GM12878 (cell line): ENCODE data around the gene TBPL2. TPM values are rescaled to one million over a fixed set of nuclear protein-coding genes. Genes with fewer than 3 reads are reported as not detected.
"Not testable (repeated sequence)": the region's sequence is repeated elsewhere in the genome, so short reads cannot be mapped to it uniquely, and the experiment has no call there.

ENCODE experiments used
- ATAC-seq: fragments of 200-7000 bp; cut with Tn5 transposase; 3 replicates; pipeline ENCODE4 v1.9.1; 2020; ENCODE audit warnings: mild to moderate bottlenecking, moderate library complexity
- BruUV-seq: library from RNA; stranded (reverse); fragments of 400-500 nt; replicated peaks from 2 replicates; lab custom pipeline; 2021; lab: Mats Ljungman, UMichigan
- CTCF ChIA-PET: fragments of 300-600 bp; sonication (Branson Sonifier 250); formaldehyde crosslinking; extraction: SDS; loops from one replicate; lab custom pipeline; 2021; ENCODE audit warnings: inconsistent platforms; lab: Yijun Ruan, JAX
- POLR2A ChIA-PET: fragments of 350-600 bp; formaldehyde crosslinking; extraction: SDS; loops from one replicate; lab custom pipeline; 2021; ENCODE audit warnings: inconsistent platforms; lab: Charles Lee
- RAD21 ChIA-PET: fragments of 300-600 bp; sonication (Branson Sonifier 250); formaldehyde crosslinking; loops from one replicate; lab custom pipeline; 2023; ENCODE audit warnings: antibody characterized with exemption; ENCODE audit not compliant: unreplicated experiment; lab: Charles Lee
- SMC1A ChIA-PET: fragments of 300-600 bp; sonication (Branson Sonifier 250); formaldehyde crosslinking; loops from one replicate; lab custom pipeline; 2023; ENCODE audit not compliant: unreplicated experiment, uncharacterized antibody; lab: Charles Lee
- DNase-seq: peaks from one replicate; pipeline ENCODE4 v3.0.0-alpha.2; 2011; ENCODE audit warnings: low read depth, low spot score
- FAIRE-seq: peaks from 3 replicates; lab custom pipeline; 2011; peaks lifted over from hg19 to GRCh38; lab: Jason Lieb, UNC
- H2AFZ ChIP-seq: 2 replicates; pipeline ENCODE4 v1.6.0; 2011; ENCODE audit warnings: low read depth, low read length, control low read depth; ENCODE audit not compliant: control insufficient read depth
- H3K27ac ChIP-seq: 2 replicates; pipeline ENCODE4 v1.5.1; 2011; ENCODE audit warnings: control low read depth; ENCODE audit not compliant: control insufficient read depth, insufficient read depth
- H3K27me3 ChIP-seq, 2 experiments: replicated peaks in 1 of 2; 2 replicates each; pipeline versions ENCODE4 v1.6.0 to v1.6.1; 2011; ENCODE audit warnings: low read length in 1 of 2; ENCODE audit not compliant: control insufficient read depth in 2 of 2, insufficient read depth in 2 of 2
- H3K36me3 ChIP-seq, 2 experiments: 2 replicates each; pipeline ENCODE4 v1.5.1; 2011; ENCODE audit warnings: low read length in 1 of 2; ENCODE audit not compliant: control insufficient read depth in 2 of 2, insufficient read depth in 2 of 2
- H3K4me1 ChIP-seq: 2 replicates; pipeline ENCODE4 v1.6.1; 2011; ENCODE audit warnings: mild to moderate bottlenecking, low read length, moderate library complexity, mixed read lengths; ENCODE audit not compliant: control insufficient read depth, insufficient read depth
- H3K4me2 ChIP-seq: 2 replicates; pipeline ENCODE4 v1.6.0; 2011; ENCODE audit warnings: control low read depth; ENCODE audit not compliant: control insufficient read depth, insufficient read depth
- H3K4me3 ChIP-seq: fragments of 200-600 bp; sonication (generic); 2 replicates; pipeline ENCODE4 v1.5.1; 2016
- H3K79me2 ChIP-seq: 2 replicates; pipeline ENCODE4 v1.6.0; 2011; ENCODE audit warnings: low read length; ENCODE audit not compliant: control insufficient read depth, insufficient read depth
- H3K9ac ChIP-seq: 2 replicates; pipeline ENCODE4 v1.8.0; 2011; ENCODE audit warnings: low read length, control low read depth, mixed read lengths; ENCODE audit not compliant: control insufficient read depth, insufficient read depth
- H3K9me3 ChIP-seq: replicated peaks from 3 replicates; pipeline ENCODE4 v1.5.1; 2011; ENCODE audit warnings: mild to moderate bottlenecking, low read length; ENCODE audit not compliant: control insufficient read depth, insufficient read depth
- H4K20me1 ChIP-seq: 2 replicates; pipeline ENCODE4 v1.6.0; 2011; ENCODE audit not compliant: control insufficient read depth, insufficient read depth
- CHD4 ChIP-seq: fragments of 200-600 bp; sonication (generic); IDR thresholded peaks from 2 replicates; pipeline ENCODE4 v1.6.1; 2016; ENCODE audit warnings: mild to moderate bottlenecking
- CREB1 ChIP-seq: IDR thresholded peaks from 2 replicates; pipeline ENCODE4 v1.6.1; 2012; ENCODE audit warnings: low read depth, mild to moderate bottlenecking, inconsistent platforms
- ELK1 ChIP-seq: IDR thresholded peaks from 2 replicates; pipeline ENCODE4 v1.6.1; 2012; ENCODE audit warnings: low read depth, low read length, improper control_type of control experiment
- FOXM1 ChIP-seq: IDR thresholded peaks from 2 replicates; pipeline ENCODE4 v1.6.1; 2012; ENCODE audit warnings: low read depth, mild to moderate bottlenecking, inconsistent platforms, low read length, moderate library complexity
- HDGF ChIP-seq: fragments of 450-650 bp; IDR thresholded peaks from 2 replicates; pipeline ENCODE4 v1.6.1; 2016; ENCODE audit warnings: antibody characterized with exemption
- KAT2A ChIP-seq: conservative IDR thresholded peaks from 2 replicates; pipeline ENCODE4 v1.6.1; 2011; ENCODE audit warnings: low read depth, low read length; ENCODE audit not compliant: control insufficient read depth
- MYB ChIP-seq: fragments of 150-350 bp; IDR thresholded peaks from 2 replicates; pipeline ENCODE4 v1.6.1; 2014; ENCODE audit warnings: mild to moderate bottlenecking, low read depth, low read length, borderline replicate concordance
- RB1 ChIP-seq: fragments of 450-650 bp; formaldehyde crosslinking; IDR thresholded peaks from 2 replicates; pipeline ENCODE4 v1.6.1; 2017; ENCODE audit warnings: mild to moderate bottlenecking, borderline replicate concordance
- RELB ChIP-seq: fragments of 450-650 bp; IDR thresholded peaks from 2 replicates; pipeline ENCODE4 v1.6.1; 2017; ENCODE audit warnings: low read depth, mild to moderate bottlenecking, moderate library complexity
- SMC3 ChIP-seq: IDR thresholded peaks from 2 replicates; pipeline ENCODE4 v1.6.1; 2011; ENCODE audit warnings: low read length, improper control_type of control experiment, borderline replicate concordance
- STAT1 ChIP-seq: fragments of 450-650 bp; conservative IDR thresholded peaks from 2 replicates; pipeline ENCODE4 v1.6.1; 2014; ENCODE audit warnings: antibody characterized with exemption, mild to moderate bottlenecking
- ZNF384 ChIP-seq: IDR thresholded peaks from 2 replicates; pipeline ENCODE4 v1.6.1; 2012; ENCODE audit warnings: low read depth, mild to moderate bottlenecking, low read length, improper control_type of control experiment, borderline replicate concordance
- ZSCAN29 ChIP-seq: fragments of 450-650 bp; IDR thresholded peaks from 2 replicates; pipeline ENCODE4 v1.6.1; 2017; ENCODE audit warnings: mild to moderate bottlenecking, moderate library complexity
- WGBS: methylation state at CpG from one replicate; pipeline ENCODE4 v1.1.6; 2016; ENCODE audit warnings: low lambda C conversion rate; ENCODE audit not compliant: insufficient replicate concordance, insufficient coverage; ENCODE audit errors: missing lambda C conversion rate; 5-methylcytosine and 5-hydroxymethylcytosine counted together
- in situ Hi-C: fragments of 300-500 bp; cut with MboI; formaldehyde crosslinking; loops from 9 replicates; pipeline ENCODE4 v1.14.3; 2018; ENCODE audit warnings: mixed read lengths
- intact Hi-C: fragments of 100-400 bp; cut with micrococcal nuclease; formaldehyde crosslinking; loops from one replicate; pipeline ENCODE4 v1.14.2; 2022; ENCODE audit not compliant: unreplicated experiment
- polyA plus RNA-seq, 11 experiments: library from polyadenylated mRNA; depleted of rRNA in 4 of 11; unstranded in 6 of 11; stranded (reverse) in 5 of 11; fragments of >200 nt; fragmentation: Nextera tagmentation in 4 of 11; fragmentation: Illumina TruSeq in 1 of 11; extraction: Ambion mirVana in 4 of 11; extraction: Trizol in 1 of 11; gene quantifications; 1 replicate in 1 of 11; 2 replicates in 10 of 11; pipeline versions ENCODE4 v1.2.1 to v1.2.3, GENCODE V29; 2011 to 2016; ENCODE audit warnings: inconsistent platforms in 2 of 11, missing spikeins in 2 of 11, low read depth in 1 of 11
- total RNA-seq, 4 experiments: library from RNA; depleted of rRNA in 3 of 4; stranded (reverse); fragments of >200 nt in 3 of 4; fragmentation: Illumina TruSeq in 1 of 4; extraction: Trizol in 1 of 4; gene quantifications; 2 replicates each; pipeline versions ENCODE4 v1.2.1 to v1.2.3, GENCODE V29; 2013 to 2021

Gene TBPL2
- total and polyA plus RNA-seq, 10 of the 15 experiments (the other 5 are each of a cell fraction or from before 2014, with no cell fraction given) = 0.41 TPM; not detected in 9

GRCh38 chr14:55423969-55424368 is 16.4 kb downstream of the TBPL2 start:
- Histone ChIP-seq H3K4me1 (no peaks in the 10 kb centered on the region), H3K27ac (no peak overlapping the region), H3K79me2 (no peaks in the 10 kb centered on the region), H3K9me3 (no peaks in the 10 kb centered on the region), H3K27me3 (no peaks in the 10 kb centered on the region), H3K4me2 (no peak overlapping the region), H3K9ac (no peak overlapping the region), H3K36me3 (no peaks in the 10 kb centered on the region), H2AFZ (no peak overlapping the region), H3K4me3 (no peak overlapping the region), H4K20me1 (no peaks in the 10 kb centered on the region)
- ChIA-PET POLR2A (interaction anchor here (1.2 kb wide), 1 partner anchor 175 kb away, joined by 3 read pairs; no protein-coding TSS in a partner anchor), SMC1A (interaction anchor here (0.6 to 2.3 kb wide), 5 partner anchors 9 to 540 kb away, joined by 3 to 6 read pairs (median 3); no protein-coding TSS in a partner anchor), RAD21 (interaction anchor here (2.2 kb wide), 1 partner anchor 8 kb away, joined by 8 read pairs; no protein-coding TSS in a partner anchor), CTCF (interaction anchor here (0.9 to 3.1 kb wide), 8 partner anchors 11 to 1050 kb away, joined by 3 to 10 read pairs (median 4); no protein-coding TSS in a partner anchor)
- TF ChIP-seq ELK1 (no peak), RB1 (no peak), ZSCAN29 (no peak), SMC3 (no peak), STAT1 (no peak), FOXM1 (no peak), ZNF384 (no peak), KAT2A (no peak), CREB1 (no peak), HDGF (no peak), RELB (no peak), CHD4 (no peak), MYB (no peak)
- FAIRE-seq (no peak), ATAC-seq (no peak), DNase-seq (no peak)
- WGBS = 8% methylated on average over 2 of the region's 2 CpGs
- intact Hi-C loops = no loop called here
- in situ Hi-C loops = no loop called here
- no TSS peak for BruUV-seq

- in situ Hi-C loops, H3K27ac ChIP-seq, ATAC-seq, H2AFZ ChIP-seq, H3K4me2 ChIP-seq, POLR2A ChIA-PET, H3K9ac ChIP-seq, FAIRE-seq, H3K4me1 ChIP-seq, H3K27me3 ChIP-seq, BruUV-seq, DNase-seq, H3K36me3 ChIP-seq, H4K20me1 ChIP-seq, intact Hi-C loops, H3K9me3 ChIP-seq, H3K79me2 ChIP-seq, RAD21 ChIA-PET, H3K4me3 ChIP-seq: not testable (repeated sequence)
- ChIA-PET CTCF (interaction anchor here (0.8 to 1.8 kb wide), 6 partner anchors 19 to 1052 kb away, joined by 3 to 8 read pairs (median 3); no protein-coding TSS in a partner anchor), SMC1A (interaction anchor here (1.3 kb wide), 1 partner anchor 13 kb away, joined by 3 read pairs; no protein-coding TSS in a partner anchor)
- 52% methylated on average over 11 of the region's 11 CpGs for WGBS
Measured at GRCh38 chr14:55422338-55422737, 18.1 kb downstream of the TBPL2 start.
